Astrocyte of the cerebellum (primary cell): ENCODE data around the gene RBMS1.

Source experiments
- DNase-seq: peaks from one replicate; pipeline ENCODE4 v3.0.0-alpha.2; 2011; ENCODE audit warnings: low read depth
- H3K4me3 ChIP-seq: 2 replicates; pipeline ENCODE4 v1.5.1; 2011; ENCODE audit warnings: mild to moderate bottlenecking, low read depth, low read length, moderate library complexity
- CTCF ChIP-seq: IDR thresholded peaks from 2 replicates; pipeline ENCODE4 v1.5.1; 2012; ENCODE audit warnings: low read length, low read depth, moderate library complexity, mild to moderate bottlenecking; ENCODE audit errors: missing control alignments
- in situ Hi-C: cut with HindIII; loops from 2 replicates; pipeline ENCODE4 v1.10.0; 2017; ENCODE audit warnings: low sequenced_read_pairs

Gene RBMS1

GRCh38 chr2:160268151-160268781 is 225.3 kb downstream of the RBMS1 start:
- H3K4me3 ChIP-seq = no peak overlapping the region
- TF ChIP-seq CTCF = no peak
- in situ Hi-C loops = no loop called here
- DNase-seq = no peak

GRCh38 chr2:160267692-160268091 is 225.9 kb downstream of the RBMS1 start:
- H3K4me3 ChIP-seq = no peak overlapping the region
- DNase-seq = no peak
- no peak for TF ChIP-seq CTCF
- in situ Hi-C loops = no loop called here

- in situ Hi-C loops = no loop called here
- no peak for TF ChIP-seq CTCF
- DNase-seq = no peak
- no peak overlapping the region for H3K4me3 ChIP-seq
Observed at GRCh38 chr2:160267022-160267421, 226.6 kb downstream of the RBMS1 start.

GRCh38 chr2:160266037-160266551 is 227.5 kb downstream of the RBMS1 start:
- no peak overlapping the region for H3K4me3 ChIP-seq
- TF ChIP-seq CTCF = no peak
- DNase-seq = no peak
- in situ Hi-C loops = no loop called here

- no peak overlapping the region for H3K4me3 ChIP-seq
- no peak for DNase-seq
- no peak for TF ChIP-seq CTCF
- in situ Hi-C loops = no loop called here
Observed at GRCh38 chr2:160264308-160264707, 229.3 kb downstream of the RBMS1 start.

GRCh38 chr2:160261732-160262131 is 231.9 kb downstream of the RBMS1 start:
- in situ Hi-C loops = no loop called here
- TF ChIP-seq CTCF = no peak
- H3K4me3 ChIP-seq = no peak overlapping the region
- DNase-seq = no peak

GRCh38 chr2:160258492-160258805 is 235.2 kb downstream of the RBMS1 start:
- TF ChIP-seq CTCF = no peak
- H3K4me3 ChIP-seq = no peak overlapping the region
- DNase-seq = no peak

More at GRCh38 chr2:160258492-160258805, 235.2 kb downstream of the RBMS1 start:
- in situ Hi-C loops = no loop called here
